Tibial nerve (tissue), 3 donors: ENCODE data around the gene RHCE.

Experiments used
- CTCF ChIP-seq, 5 experiments: fragments of 200-600 bp in 3 of 5; fragments of 450-650 bp in 2 of 5; sonication (generic) in 3 of 5; IDR thresholded peaks; one replicate each; pipeline ENCODE4 v1.5.1; 2016 to 2019; ENCODE audit warnings: antibody characterized with exemption in 5 of 5, mild to moderate bottlenecking in 3 of 5, moderate library complexity in 2 of 5
- POLR2A ChIP-seq, 2 donors: fragments of 450-650 bp; IDR thresholded peaks; one replicate each; pipeline ENCODE4 v1.6.1; 2017; ENCODE audit warnings: antibody characterized with exemption in 2 of 2, mild to moderate bottlenecking in 2 of 2, moderate library complexity in 2 of 2

DNA sequence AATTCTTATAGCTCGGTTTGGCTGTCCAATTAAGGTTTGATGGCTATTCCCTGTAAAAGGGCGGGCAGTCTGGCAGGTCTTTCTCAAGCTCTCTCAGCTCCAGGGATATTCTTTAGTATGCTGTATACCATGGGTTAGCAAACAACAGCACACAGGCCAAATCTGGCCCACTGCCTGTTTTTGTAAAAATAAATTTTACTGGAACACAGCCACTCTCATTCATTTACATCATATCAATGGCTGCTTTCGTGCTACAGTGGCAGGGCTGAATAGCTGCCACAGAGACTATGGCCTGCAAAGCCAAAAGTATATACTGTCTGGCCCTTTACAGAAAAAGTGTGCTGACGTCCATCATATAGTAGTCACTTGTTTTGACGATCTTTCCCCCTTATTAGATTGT lies 42.1 kb upstream of the RHCE start:
- TF ChIP-seq CTCF (IDR thresholded peaks at IDR 0.05) (no peak), POLR2A (IDR thresholded peaks at IDR 0.05) (no peak)
